GM15510 (cell line): Measurements from ENCODE around the gene SYT13.

Experiments used
- POLR2A ChIP-seq: IDR thresholded peaks from 3 replicates; pipeline ENCODE4 v1.6.1; 2011; ENCODE audit warnings: borderline replicate concordance; ENCODE audit not compliant: insufficient read length; ENCODE audit errors: extremely low read depth

The SYT13 gene

GRCh38 chr11:45267052-45267451 lies 19.1 kb downstream of the SYT13 start:
- no peak for TF ChIP-seq POLR2A

- TF ChIP-seq POLR2A, result no peak
Observed at GRCh38 chr11:45266676-45267020, 19.5 kb downstream of the SYT13 start.

- no peak for TF ChIP-seq POLR2A
Observed at GRCh38 chr11:45265969-45266675, 20.0 kb downstream of the SYT13 start.

- no peak for TF ChIP-seq POLR2A
Observed at GRCh38 chr11:45264839-45265515, 21.2 kb downstream of the SYT13 start.

- no peak for TF ChIP-seq POLR2A
Observed at GRCh38 chr11:45263773-45264172, 22.4 kb downstream of the SYT13 start.

GRCh38 chr11:45262900-45263299 lies 23.2 kb downstream of the SYT13 start:
- no peak for TF ChIP-seq POLR2A

- no peak for TF ChIP-seq POLR2A
Observed at GRCh38 chr11:45260071-45260470, 26.1 kb downstream of the SYT13 start.

GRCh38 chr11:45259592-45259991 lies 26.5 kb downstream of the SYT13 start:
- TF ChIP-seq POLR2A, result no peak

- TF ChIP-seq POLR2A, result no peak
Observed at GRCh38 chr11:45258982-45259530, 27.1 kb downstream of the SYT13 start.

GRCh38 chr11:45254070-45254469 lies 32.1 kb downstream of the SYT13 start:
- no peak for TF ChIP-seq POLR2A

GRCh38 chr11:45253640-45254039 lies 32.5 kb downstream of the SYT13 start:
- TF ChIP-seq POLR2A, result no peak

GRCh38 chr11:45252877-45253276 lies 33.3 kb downstream of the SYT13 start:
- TF ChIP-seq POLR2A, result no peak

- no peak for TF ChIP-seq POLR2A
Observed at GRCh38 chr11:45252134-45252856, 33.8 kb downstream of the SYT13 start.

GRCh38 chr11:45250035-45250718 lies 36.0 kb downstream of the SYT13 start:
- no peak for TF ChIP-seq POLR2A
